Liver (tissue), 9 donors: ENCODE measurements around the gene PSMG4. TPM values are rescaled to one million over a fixed set of nuclear protein-coding genes. Genes with fewer than 3 reads are reported as not detected.

Experiments used
- DNase-seq: peaks from one replicate; pipeline ENCODE4 v3.0.0-alpha.2; 2017; ENCODE audit warnings: low spot score
- H3K27ac ChIP-seq, 2 donors: one replicate each; pipeline ENCODE4 v1.7.0; 2013; ENCODE audit warnings: inconsistent platforms in 2 of 2, low read length in 2 of 2, control low read depth in 1 of 2, low read depth in 1 of 2, mild to moderate bottlenecking in 1 of 2
- H3K27me3 ChIP-seq, 4 donors: one replicate each; pipeline versions ENCODE4 v1.6.1 to v1.7.0; 2013; ENCODE audit warnings: low read length in 3 of 4, inconsistent platforms in 1 of 4, mild to moderate bottlenecking in 1 of 4, moderate library complexity in 1 of 4; ENCODE audit not compliant: control insufficient read depth in 4 of 4, insufficient read depth in 4 of 4
- H3K36me3 ChIP-seq, 4 donors: one replicate each; pipeline versions ENCODE4 v1.6.1 to v1.7.0; 2013; ENCODE audit warnings: low read length in 3 of 4, mild to moderate bottlenecking in 3 of 4, low read depth in 1 of 4, moderate library complexity in 1 of 4; ENCODE audit not compliant: control insufficient read depth in 4 of 4, insufficient read depth in 3 of 4
- H3K4me1 ChIP-seq, 4 donors: one replicate each; pipeline versions ENCODE4 v1.6.1 to v1.7.0; 2013; ENCODE audit warnings: low read length in 3 of 4, mild to moderate bottlenecking in 3 of 4, moderate library complexity in 1 of 4; ENCODE audit not compliant: control insufficient read depth in 4 of 4, insufficient read depth in 4 of 4
- H3K4me3 ChIP-seq, 3 donors: one replicate each; pipeline versions ENCODE4 v1.6.1 to v1.7.0; 2013; ENCODE audit warnings: low read length in 3 of 3, control low read depth in 1 of 3, low read depth in 1 of 3, mild to moderate bottlenecking in 1 of 3
- H3K9ac ChIP-seq, 2 donors: one replicate each; pipeline ENCODE4 v1.7.0; 2013; ENCODE audit warnings: low read length in 2 of 2, mild to moderate bottlenecking in 2 of 2, moderate library complexity in 2 of 2, control low read depth in 1 of 2, low read depth in 1 of 2
- H3K9me3 ChIP-seq, 4 donors: one replicate each; pipeline versions ENCODE4 v1.6.1 to v1.7.0; 2013; ENCODE audit warnings: low read length in 3 of 4; ENCODE audit not compliant: control insufficient read depth in 4 of 4
- EGR1 ChIP-seq, 2 donors: IDR thresholded peaks; 2 replicates each; pipeline ENCODE4 v1.6.1; 2016 to 2018; ENCODE audit warnings: antibody characterized with exemption in 2 of 2, low read depth in 2 of 2
- FOXA1 ChIP-seq: IDR thresholded peaks from 2 replicates; pipeline ENCODE4 v1.6.1; 2016; ENCODE audit warnings: antibody characterized with exemption
- GABPA ChIP-seq, 2 donors: IDR thresholded peaks in 1 of 2; conservative IDR thresholded peaks in 1 of 2; 2 replicates each; pipeline ENCODE4 v1.6.1; 2016; ENCODE audit warnings: antibody characterized with exemption in 2 of 2, mild to moderate bottlenecking in 1 of 2, moderate library complexity in 1 of 2
- HNF4G ChIP-seq: IDR thresholded peaks from 2 replicates; pipeline ENCODE4 v1.6.1; 2016; ENCODE audit warnings: antibody characterized with exemption
- JUND ChIP-seq, 2 donors: IDR thresholded peaks; 2 replicates each; pipeline ENCODE4 v1.6.1; 2016; ENCODE audit warnings: antibody characterized with exemption in 2 of 2
- MAX ChIP-seq: IDR thresholded peaks from 2 replicates; pipeline ENCODE4 v1.6.1; 2016; ENCODE audit warnings: antibody characterized with exemption
- NR2F2 ChIP-seq: IDR thresholded peaks from 2 replicates; pipeline ENCODE4 v1.6.1; 2016; ENCODE audit warnings: antibody characterized with exemption
- RAD21 ChIP-seq, 2 donors: IDR thresholded peaks; 2 replicates each; pipeline ENCODE4 v1.6.1; 2016; ENCODE audit warnings: antibody characterized with exemption in 2 of 2, mild to moderate bottlenecking in 2 of 2
- REST ChIP-seq: IDR thresholded peaks from 2 replicates; pipeline ENCODE4 v1.6.1; 2016; ENCODE audit warnings: antibody characterized with exemption, mild to moderate bottlenecking
- RXRA ChIP-seq, 2 donors: IDR thresholded peaks; 2 replicates each; pipeline ENCODE4 v1.6.1; 2017 to 2018; ENCODE audit warnings: antibody characterized with exemption in 2 of 2, mild to moderate bottlenecking in 1 of 2
- SP1 ChIP-seq: IDR thresholded peaks from 2 replicates; pipeline ENCODE4 v1.6.1; 2018; ENCODE audit warnings: antibody characterized with exemption, mild to moderate bottlenecking
- TAF1 ChIP-seq: conservative IDR thresholded peaks from 2 replicates; pipeline ENCODE4 v1.6.1; 2016; ENCODE audit warnings: antibody characterized with exemption, mild to moderate bottlenecking
- YY1 ChIP-seq: IDR thresholded peaks from 2 replicates; pipeline ENCODE4 v1.6.1; 2016; ENCODE audit warnings: antibody characterized with exemption, mild to moderate bottlenecking
- WGBS: extraction: QIAGEN DNeasy Blood & Tissue Kit; methylation state at CpG from one replicate; pipeline ENCODE4 v1.1.7; 2013; 5-methylcytosine and 5-hydroxymethylcytosine counted together
- polyA plus RNA-seq, 2 donors: library from polyadenylated mRNA; stranded (reverse) in 1 of 2; unstranded in 1 of 2; fragments of 200-250 nt in 1 of 2; fragments of >200 nt in 1 of 2; fragmentation: Nextera tagmentation in 1 of 2; extraction: Ambion mirVana in 1 of 2; gene quantifications; one replicate each; pipeline versions ENCODE4 v1.2.1 to v1.2.3, GENCODE V29; 2013 to 2015
- total RNA-seq, 2 donors: library from RNA; depleted of rRNA; stranded (reverse); fragments of >200 nt; gene quantifications; one replicate each; pipeline ENCODE4 v1.2.3, GENCODE V29; 2014
- TF ChIP-seq, protein P1 (sequence below): IDR thresholded peaks from 2 replicates; pipeline ENCODE4 v1.6.1; 2016; ENCODE audit warnings: antibody characterized with exemption
- TF ChIP-seq, protein P2 (sequence below): IDR thresholded peaks from 2 replicates; pipeline ENCODE4 v1.6.1; 2016; ENCODE audit warnings: antibody characterized with exemption
- TF ChIP-seq, protein P3 (sequence below): fragments of 150-350 bp; IDR thresholded peaks from 2 replicates; pipeline ENCODE4 v1.5.1; 2017; ENCODE audit warnings: improper control_type of control experiment, low read depth, low read length; ENCODE audit not compliant: missing input control
- donor health status: healthy.
- donor health status: healthy.
- donor health status: healthy.
- donor health status: healthy.
- donor health status: healthy.

The PSMG4 gene
- total and polyA plus RNA-seq, 4 donors: 10.7 to 28.5 (median 15.1) TPM

- Histone ChIP-seq H3K4me3 (no peak overlapping the region), H3K27ac (no peak overlapping the region)
- 89% methylated on average over 21 of the region's 21 CpGs for WGBS
Measured at GRCh38 chr6:3288711-3289663, 30.2 kb downstream of the PSMG4 start.

GRCh38 chr6:3289664-3290055, 30.9 kb downstream of the PSMG4 start:
- no peaks in the 10 kb centered on the region for H3K4me1 ChIP-seq
- H3K9ac ChIP-seq: no peak overlapping the region
- no peaks in the 10 kb centered on the region for H3K27me3 ChIP-seq
- no peaks in the 10 kb centered on the region for H3K9me3 ChIP-seq
- H3K4me3 ChIP-seq: no peak overlapping the region
- no peak overlapping the region for H3K27ac ChIP-seq
- no peak for DNase-seq
- H3K36me3 ChIP-seq: peaks cover 0 to 24% (median 17%) of the 10 kb centered on the region in 4 donors
- TF ChIP-seq, protein P1, sequence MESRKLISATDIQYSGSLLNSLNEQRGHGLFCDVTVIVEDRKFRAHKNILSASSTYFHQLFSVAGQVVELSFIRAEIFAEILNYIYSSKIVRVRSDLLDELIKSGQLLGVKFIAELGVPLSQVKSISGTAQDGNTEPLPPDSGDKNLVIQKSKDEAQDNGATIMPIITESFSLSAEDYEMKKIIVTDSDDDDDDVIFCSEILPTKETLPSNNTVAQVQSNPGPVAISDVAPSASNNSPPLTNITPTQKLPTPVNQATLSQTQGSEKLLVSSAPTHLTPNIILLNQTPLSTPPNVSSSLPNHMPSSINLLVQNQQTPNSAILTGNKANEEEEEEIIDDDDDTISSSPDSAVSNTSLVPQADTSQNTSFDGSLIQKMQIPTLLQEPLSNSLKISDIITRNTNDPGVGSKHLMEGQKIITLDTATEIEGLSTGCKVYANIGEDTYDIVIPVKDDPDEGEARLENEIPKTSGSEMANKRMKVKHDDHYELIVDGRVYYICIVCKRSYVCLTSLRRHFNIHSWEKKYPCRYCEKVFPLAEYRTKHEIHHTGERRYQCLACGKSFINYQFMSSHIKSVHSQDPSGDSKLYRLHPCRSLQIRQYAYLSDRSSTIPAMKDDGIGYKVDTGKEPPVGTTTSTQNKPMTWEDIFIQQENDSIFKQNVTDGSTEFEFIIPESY: no peak
- TF ChIP-seq REST: no peak
- no peak for TF ChIP-seq SP1
- TF ChIP-seq, protein P2, sequence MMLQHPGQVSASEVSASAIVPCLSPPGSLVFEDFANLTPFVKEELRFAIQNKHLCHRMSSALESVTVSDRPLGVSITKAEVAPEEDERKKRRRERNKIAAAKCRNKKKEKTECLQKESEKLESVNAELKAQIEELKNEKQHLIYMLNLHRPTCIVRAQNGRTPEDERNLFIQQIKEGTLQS: no peak
- TF ChIP-seq RXRA (IDR thresholded peaks at IDR 0.05): no peak
- no peak for TF ChIP-seq GABPA (IDR thresholded peaks at IDR 0.05 in 1 of 2, conservative IDR thresholded peaks at IDR 0.05 in 1 of 2)
- WGBS: 93% methylated on average over 7 of the region's 7 CpGs

More at GRCh38 chr6:3288711-3289663, 30.2 kb downstream of the PSMG4 start:
- DNase-seq: no peak
- H3K27me3 ChIP-seq: no peaks in the 10 kb centered on the region
- peaks cover 0 to 26% (median 14%) of the 10 kb centered on the region in 4 donors for H3K36me3 ChIP-seq
- H3K9me3 ChIP-seq: no peaks in the 10 kb centered on the region
- TF ChIP-seq, protein P3, sequence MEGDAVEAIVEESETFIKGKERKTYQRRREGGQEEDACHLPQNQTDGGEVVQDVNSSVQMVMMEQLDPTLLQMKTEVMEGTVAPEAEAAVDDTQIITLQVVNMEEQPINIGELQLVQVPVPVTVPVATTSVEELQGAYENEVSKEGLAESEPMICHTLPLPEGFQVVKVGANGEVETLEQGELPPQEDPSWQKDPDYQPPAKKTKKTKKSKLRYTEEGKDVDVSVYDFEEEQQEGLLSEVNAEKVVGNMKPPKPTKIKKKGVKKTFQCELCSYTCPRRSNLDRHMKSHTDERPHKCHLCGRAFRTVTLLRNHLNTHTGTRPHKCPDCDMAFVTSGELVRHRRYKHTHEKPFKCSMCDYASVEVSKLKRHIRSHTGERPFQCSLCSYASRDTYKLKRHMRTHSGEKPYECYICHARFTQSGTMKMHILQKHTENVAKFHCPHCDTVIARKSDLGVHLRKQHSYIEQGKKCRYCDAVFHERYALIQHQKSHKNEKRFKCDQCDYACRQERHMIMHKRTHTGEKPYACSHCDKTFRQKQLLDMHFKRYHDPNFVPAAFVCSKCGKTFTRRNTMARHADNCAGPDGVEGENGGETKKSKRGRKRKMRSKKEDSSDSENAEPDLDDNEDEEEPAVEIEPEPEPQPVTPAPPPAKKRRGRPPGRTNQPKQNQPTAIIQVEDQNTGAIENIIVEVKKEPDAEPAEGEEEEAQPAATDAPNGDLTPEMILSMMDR: no peak
- TF ChIP-seq NR2F2 (no peak), SP1 (no peak), TAF1 (no peak), MAX (no peak), HNF4G (no peak), YY1 (no peak), RXRA (IDR thresholded peaks at IDR 0.05) (no peak), JUND (IDR thresholded peaks at IDR 0.05) (no peak), RAD21 (IDR thresholded peaks at IDR 0.05) (no peak), FOXA1 (no peak), EGR1 (IDR thresholded peaks at IDR 0.05; ENCODE audit: low read depth in 2 of 2) (no peak)
- TF ChIP-seq, protein P2: no peak
- TF ChIP-seq, protein P1: no peak
- H3K4me1 ChIP-seq: no peaks in the 10 kb centered on the region
- H3K9ac ChIP-seq: no peak overlapping the region
